GM12878 (cell line): ENCODE data around the gene SLC25A45. TPM values are rescaled to one million over a fixed set of nuclear protein-coding genes. Genes with fewer than 3 reads are reported as not detected.
A peak's percentile ranks its signal among the peaks of the same experiment; 100 is the strongest.

ENCODE experiments used
- ATAC-seq: fragments of 200-7000 bp; cut with Tn5 transposase; 3 replicates; pipeline ENCODE4 v1.9.1; 2020; ENCODE audit warnings: mild to moderate bottlenecking, moderate library complexity
- BruUV-seq: library from RNA; stranded (reverse); fragments of 400-500 nt; replicated peaks from 2 replicates; lab custom pipeline; 2021; lab: Mats Ljungman, UMichigan
- CTCF ChIA-PET: fragments of 300-600 bp; sonication (Branson Sonifier 250); formaldehyde crosslinking; extraction: SDS; loops from one replicate; lab custom pipeline; 2021; ENCODE audit warnings: inconsistent platforms; lab: Yijun Ruan, JAX
- POLR2A ChIA-PET: fragments of 350-600 bp; formaldehyde crosslinking; extraction: SDS; loops from one replicate; lab custom pipeline; 2021; ENCODE audit warnings: inconsistent platforms; lab: Charles Lee
- RAD21 ChIA-PET: fragments of 300-600 bp; sonication (Branson Sonifier 250); formaldehyde crosslinking; loops from one replicate; lab custom pipeline; 2023; ENCODE audit warnings: antibody characterized with exemption; ENCODE audit not compliant: unreplicated experiment; lab: Charles Lee
- SMC1A ChIA-PET: fragments of 300-600 bp; sonication (Branson Sonifier 250); formaldehyde crosslinking; loops from one replicate; lab custom pipeline; 2023; ENCODE audit not compliant: unreplicated experiment, uncharacterized antibody; lab: Charles Lee
- DNase-seq: peaks from one replicate; pipeline ENCODE4 v3.0.0-alpha.2; 2011; ENCODE audit warnings: low read depth, low spot score
- FAIRE-seq: peaks from 3 replicates; lab custom pipeline; 2011; peaks lifted over from hg19 to GRCh38; lab: Jason Lieb, UNC
- H2AFZ ChIP-seq: 2 replicates; pipeline ENCODE4 v1.6.0; 2011; ENCODE audit warnings: low read depth, low read length, control low read depth; ENCODE audit not compliant: control insufficient read depth
- H3K27ac ChIP-seq: 2 replicates; pipeline ENCODE4 v1.5.1; 2011; ENCODE audit warnings: control low read depth; ENCODE audit not compliant: control insufficient read depth, insufficient read depth
- H3K27me3 ChIP-seq, 2 experiments: replicated peaks in 1 of 2; 2 replicates each; pipeline versions ENCODE4 v1.6.0 to v1.6.1; 2011; ENCODE audit warnings: low read length in 1 of 2; ENCODE audit not compliant: control insufficient read depth in 2 of 2, insufficient read depth in 2 of 2
- H3K36me3 ChIP-seq, 2 experiments: 2 replicates each; pipeline ENCODE4 v1.5.1; 2011; ENCODE audit warnings: low read length in 1 of 2; ENCODE audit not compliant: control insufficient read depth in 2 of 2, insufficient read depth in 2 of 2
- H3K4me1 ChIP-seq: 2 replicates; pipeline ENCODE4 v1.6.1; 2011; ENCODE audit warnings: mild to moderate bottlenecking, low read length, moderate library complexity, mixed read lengths; ENCODE audit not compliant: control insufficient read depth, insufficient read depth
- H3K4me2 ChIP-seq: 2 replicates; pipeline ENCODE4 v1.6.0; 2011; ENCODE audit warnings: control low read depth; ENCODE audit not compliant: control insufficient read depth, insufficient read depth
- H3K4me3 ChIP-seq: fragments of 200-600 bp; sonication (generic); 2 replicates; pipeline ENCODE4 v1.5.1; 2016
- H3K79me2 ChIP-seq: 2 replicates; pipeline ENCODE4 v1.6.0; 2011; ENCODE audit warnings: low read length; ENCODE audit not compliant: control insufficient read depth, insufficient read depth
- H3K9ac ChIP-seq: 2 replicates; pipeline ENCODE4 v1.8.0; 2011; ENCODE audit warnings: low read length, control low read depth, mixed read lengths; ENCODE audit not compliant: control insufficient read depth, insufficient read depth
- H3K9me3 ChIP-seq: replicated peaks from 3 replicates; pipeline ENCODE4 v1.5.1; 2011; ENCODE audit warnings: mild to moderate bottlenecking, low read length; ENCODE audit not compliant: control insufficient read depth, insufficient read depth
- H4K20me1 ChIP-seq: 2 replicates; pipeline ENCODE4 v1.6.0; 2011; ENCODE audit not compliant: control insufficient read depth, insufficient read depth
- ATF7 ChIP-seq: fragments of 450-650 bp; IDR thresholded peaks from 2 replicates; pipeline ENCODE4 v1.6.1; 2016; ENCODE audit warnings: low read depth, mild to moderate bottlenecking
- BACH1 ChIP-seq: fragments of 450-650 bp; IDR thresholded peaks from 2 replicates; pipeline ENCODE4 v1.6.1; 2017; ENCODE audit warnings: mild to moderate bottlenecking, borderline replicate concordance
- BRCA1 ChIP-seq: IDR thresholded peaks from 2 replicates; pipeline ENCODE4 v1.6.1; 2011; ENCODE audit warnings: low read depth, low read length, improper control_type of control experiment
- CHD1 ChIP-seq: IDR thresholded peaks from 2 replicates; pipeline ENCODE4 v1.6.1; 2012; ENCODE audit warnings: low read depth, low read length, improper control_type of control experiment
- KLF5 ChIP-seq: fragments of 450-650 bp; IDR thresholded peaks from 2 replicates; pipeline ENCODE4 v1.6.1; 2014; ENCODE audit warnings: mild to moderate bottlenecking; ENCODE audit not compliant: partially characterized antibody
- PKNOX1 ChIP-seq: fragments of 450-650 bp; IDR thresholded peaks from 2 replicates; pipeline ENCODE4 v1.6.1; 2016; ENCODE audit warnings: mild to moderate bottlenecking
- POLR2AphosphoS2 ChIP-seq: IDR thresholded peaks from 2 replicates; pipeline ENCODE4 v1.6.1; 2011; ENCODE audit warnings: low read depth, mild to moderate bottlenecking, low read length, improper control_type of control experiment, moderate library complexity
- POLR2AphosphoS5 ChIP-seq: IDR thresholded peaks from 2 replicates; pipeline ENCODE4 v1.6.1; 2011; ENCODE audit warnings: mild to moderate bottlenecking, low read length, inconsistent platforms
- ZNF274 ChIP-seq: IDR thresholded peaks from one replicate; pipeline ENCODE4 v1.8.0; 2011; ENCODE audit not compliant: insufficient read length, insufficient read depth
- ZNF592 ChIP-seq: fragments of 450-650 bp; IDR thresholded peaks from 2 replicates; pipeline ENCODE4 v1.6.1; 2017; ENCODE audit warnings: mild to moderate bottlenecking, moderate library complexity
- ZSCAN29 ChIP-seq: fragments of 450-650 bp; IDR thresholded peaks from 2 replicates; pipeline ENCODE4 v1.6.1; 2017; ENCODE audit warnings: mild to moderate bottlenecking, moderate library complexity
- WGBS: methylation state at CpG from one replicate; pipeline ENCODE4 v1.1.6; 2016; ENCODE audit warnings: low lambda C conversion rate; ENCODE audit not compliant: insufficient replicate concordance, insufficient coverage; ENCODE audit errors: missing lambda C conversion rate; 5-methylcytosine and 5-hydroxymethylcytosine counted together
- in situ Hi-C: fragments of 300-500 bp; cut with MboI; formaldehyde crosslinking; loops from 9 replicates; pipeline ENCODE4 v1.14.3; 2018; ENCODE audit warnings: mixed read lengths
- intact Hi-C: fragments of 100-400 bp; cut with micrococcal nuclease; formaldehyde crosslinking; loops from one replicate; pipeline ENCODE4 v1.14.2; 2022; ENCODE audit not compliant: unreplicated experiment
- polyA plus RNA-seq, 11 experiments: library from polyadenylated mRNA; depleted of rRNA in 4 of 11; unstranded in 6 of 11; stranded (reverse) in 5 of 11; fragments of >200 nt; fragmentation: Nextera tagmentation in 4 of 11; fragmentation: Illumina TruSeq in 1 of 11; extraction: Ambion mirVana in 4 of 11; extraction: Trizol in 1 of 11; gene quantifications; 1 replicate in 1 of 11; 2 replicates in 10 of 11; pipeline versions ENCODE4 v1.2.1 to v1.2.3, GENCODE V29; 2011 to 2016; ENCODE audit warnings: inconsistent platforms in 2 of 11, missing spikeins in 2 of 11, low read depth in 1 of 11
- total RNA-seq, 4 experiments: library from RNA; depleted of rRNA in 3 of 4; stranded (reverse); fragments of >200 nt in 3 of 4; fragmentation: Illumina TruSeq in 1 of 4; extraction: Trizol in 1 of 4; gene quantifications; 2 replicates each; pipeline versions ENCODE4 v1.2.1 to v1.2.3, GENCODE V29; 2013 to 2021

SLC25A45 gene
- total and polyA plus RNA-seq, 10 of the 15 experiments (the other 5 are each of a cell fraction or from before 2014, with no cell fraction given) = 4.1 to 35.2 (median 20.3) TPM

GRCh38 chr11:65362966-65363365, 19.5 kb downstream of the SLC25A45 start:
- SMC1A ChIA-PET = interaction anchor here (0.7 to 1.8 kb wide), 8 partner anchors 13 to 148 kb away, joined by 3 to 7 read pairs (median 4); no protein-coding TSS in a partner anchor

GRCh38 chr11:65362320-65362931, 20.0 kb downstream of the SLC25A45 start:
- Histone ChIP-seq H3K9ac (peak overlapping the region; percentile 53), H3K4me3 (peak overlapping the region; percentile 60; the same call in 1 of the 2 replicates)
- in situ Hi-C loops = no loop called here
- TF ChIP-seq CHD1 (no peak), ATF7 (peak; percentile 95), BRCA1 (no peak), POLR2AphosphoS5 (no peak; the same call in 1 of the 2 replicates), PKNOX1 (peak; percentile 94), ZNF274 (no peak), ZNF592 (no peak), ZSCAN29 (no peak), BACH1 (no peak)

More at GRCh38 chr11:65362966-65363365, 19.5 kb downstream of the SLC25A45 start:
- H3K36me3 ChIP-seq = no peaks in the 10 kb centered on the region
- no peaks in the 10 kb centered on the region for H3K9me3 ChIP-seq
- peak overlapping the region; percentile 29; the same call in 1 of the 2 replicates for H3K27ac ChIP-seq
- no peak; the same call in 2 of the 3 replicates for ATAC-seq
- peak overlapping the region; percentile 53 for H3K9ac ChIP-seq
- no peak for FAIRE-seq
- no peaks in the 10 kb centered on the region for H4K20me1 ChIP-seq
- no peak for DNase-seq
- CTCF ChIA-PET = interaction anchor here (0.5 to 2.4 kb wide), 11 partner anchors 10 to 207 kb away, joined by 3 to 14 read pairs (median 5); partner anchors contain the start of genes CDC42EP2 and ZNRD2
- peak overlapping the region; percentile 69 for H3K4me2 ChIP-seq
- peak overlapping the region; percentile 49 for H2AFZ ChIP-seq
- H3K27me3 ChIP-seq = no peaks in the 10 kb centered on the region; a peak in 1 of 4 replicates
- TSS peak; percentile 96 for BruUV-seq
- H3K4me1 ChIP-seq = peaks cover 14% of the 10 kb centered on the region
- RAD21 ChIA-PET = interaction anchor here (0.6 to 1.8 kb wide), 12 partner anchors 15 to 156 kb away, joined by 3 to 8 read pairs (median 4); no protein-coding TSS in a partner anchor
- TF ChIP-seq POLR2AphosphoS2 (no peak), KLF5 (no peak)
- H3K4me3 ChIP-seq = peak overlapping the region; percentile 60; the same call in 1 of the 2 replicates
- 66% methylated on average over 6 of the region's 6 CpGs for WGBS
- intact Hi-C loops = no loop called here
- POLR2A ChIA-PET = interaction anchor here (0.6 to 1.4 kb wide), 5 partner anchors 8 to 202 kb away, joined by 3 to 5 read pairs (median 4); partner anchors contain the start of genes DPF2 and FRMD8
- H3K79me2 ChIP-seq = no peaks in the 10 kb centered on the region
- in situ Hi-C loops = no loop called here

More at GRCh38 chr11:65362320-65362931, 20.0 kb downstream of the SLC25A45 start:
- Histone ChIP-seq H4K20me1 (no peaks in the 10 kb centered on the region), H3K79me2 (no peaks in the 10 kb centered on the region), H3K27me3 (peaks cover 0 to 1% of the 10 kb centered on the region in 2 experiments; a peak in 1 of 4 replicates), H3K4me2 (peak overlapping the region; percentile 69), H3K36me3 (no peaks in the 10 kb centered on the region), H3K4me1 (peaks cover 14% of the 10 kb centered on the region), H2AFZ (peak overlapping the region; percentile 80), H3K27ac (peak overlapping the region; percentile 29; the same call in 1 of the 2 replicates), H3K9me3 (no peaks in the 10 kb centered on the region)
- WGBS = 7% methylated on average over 10 of the region's 10 CpGs
- FAIRE-seq = no peak
- intact Hi-C loops = no loop called here
- ChIA-PET SMC1A (interaction anchor here (0.7 to 1.8 kb wide), 10 partner anchors 12 to 149 kb away, joined by 3 to 7 read pairs (median 4); no protein-coding TSS in a partner anchor), RAD21 (interaction anchor here (0.6 to 1.8 kb wide), 14 partner anchors 16 to 157 kb away, joined by 3 to 8 read pairs (median 4); no protein-coding TSS in a partner anchor), POLR2A (interaction anchor here (0.6 to 1.4 kb wide), 5 partner anchors 9 to 202 kb away, joined by 3 to 5 read pairs (median 4); partner anchors contain the start of genes DPF2, FRMD8 and POLA2), CTCF (interaction anchor here (0.5 to 2.4 kb wide), 15 partner anchors 10 to 226 kb away, joined by 3 to 14 read pairs (median 5); partner anchors contain the start of genes CDC42EP2, FRMD8 and ZNRD2)
- DNase-seq = peak; percentile 67
- BruUV-seq = no TSS peak
- ATAC-seq = peak; percentile 97
